Naive B cell (primary cell): ENCODE results near the gene UBE2E2. TPM values are rescaled to one million over a fixed set of nuclear protein-coding genes. Genes with fewer than 3 reads are reported as not detected.

Experiments used
- ATAC-seq, 2 donors: fragments of 150-1000 bp; cut with Tn5 transposase; 2 replicates each; pipeline ENCODE4 v1.10.0; 2021; ENCODE audit warnings: low read depth in 2 of 2, mild to moderate bottlenecking in 2 of 2, moderate library complexity in 2 of 2
- DNase-seq: peaks from one replicate; pipeline ENCODE4 v3.0.0; 2022
- H3K27ac Mint-ChIP-seq, 6 donors: one replicate each; pipeline ENCODE4 v1.8.0; 2020 to 2022; ENCODE audit warnings: mild to moderate bottlenecking in 6 of 6, mixed read lengths in 6 of 6, moderate library complexity in 5 of 6, inconsistent platforms in 2 of 6
- H3K27me3 Mint-ChIP-seq, 3 donors: one replicate each; pipeline ENCODE4 v1.8.0; 2021 to 2022; ENCODE audit warnings: mixed read lengths in 3 of 3, mild to moderate bottlenecking in 1 of 3
- H3K36me3 Mint-ChIP-seq, 2 donors: one replicate each; pipeline ENCODE4 v1.8.0; 2020 to 2022; ENCODE audit warnings: mixed read lengths in 2 of 2, inconsistent platforms in 1 of 2, mild to moderate bottlenecking in 1 of 2
- H3K4me1 Mint-ChIP-seq, 3 donors: one replicate each; pipeline ENCODE4 v1.8.0; 2020 to 2022; ENCODE audit warnings: mixed read lengths in 3 of 3, inconsistent platforms in 1 of 3, mild to moderate bottlenecking in 1 of 3, moderate library complexity in 1 of 3
- H3K4me3 Mint-ChIP-seq, 8 donors: one replicate each; pipeline ENCODE4 v1.8.0; 2020 to 2022; ENCODE audit warnings: mild to moderate bottlenecking in 8 of 8, mixed read lengths in 8 of 8, moderate library complexity in 8 of 8, inconsistent platforms in 2 of 8
- H3K9me3 Mint-ChIP-seq, 7 donors: one replicate each; pipeline ENCODE4 v1.8.0; 2020 to 2022; ENCODE audit warnings: mixed read lengths in 7 of 7, mild to moderate bottlenecking in 5 of 7, inconsistent platforms in 2 of 7, moderate library complexity in 1 of 7
- polyA plus RNA-seq, 6 donors: library from polyadenylated mRNA; unstranded; fragments of 300-500 nt; fragmentation: Illumina TruSeq; gene quantifications; one replicate each; pipeline ENCODE4 v1.2.3, GENCODE V29; 2021; ENCODE audit warnings: low read depth in 6 of 6

The UBE2E2 gene
- polyA plus RNA-seq, 6 donors from 2014 or later = 101 to 162 (median 121) TPM

DNA sequence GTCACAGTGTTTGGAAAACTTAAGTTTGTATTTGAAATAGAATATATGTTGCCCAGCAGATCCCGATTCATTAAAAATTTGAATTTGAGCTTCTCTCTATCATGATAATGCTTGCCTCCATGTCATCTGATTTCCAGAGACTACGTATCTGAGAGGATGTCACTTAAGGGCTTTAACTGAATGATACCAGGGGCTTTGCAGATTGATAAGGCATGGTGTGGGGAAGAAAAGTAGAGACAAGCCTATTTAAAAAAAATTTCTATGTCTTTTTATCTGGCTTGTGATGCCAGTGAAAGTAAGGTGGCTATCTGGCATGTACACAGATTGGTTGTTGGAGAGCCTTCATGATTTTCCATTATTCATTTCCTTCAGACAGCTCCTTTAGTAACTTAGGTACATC lies 72.7 kb downstream of the UBE2E2 start:
- H3K9me3 Mint-ChIP-seq = peaks cover 0 to 8% (median 3%) of the 10 kb centered on the region in 7 donors
- DNase-seq (no peak), ATAC-seq (no peak)
- no peak overlapping the region for H3K4me3 Mint-ChIP-seq
- peaks cover 5 to 7% of the 10 kb centered on the region in 2 donors for H3K36me3 Mint-ChIP-seq
- H3K27me3 Mint-ChIP-seq = no peaks in the 10 kb centered on the region
- peak overlapping the region in 2 of 6 donors; percentile 64 to 76 for H3K27ac Mint-ChIP-seq
- H3K4me1 Mint-ChIP-seq = peaks cover 42 to 56% (median 46%) of the 10 kb centered on the region in 3 donors

DNA sequence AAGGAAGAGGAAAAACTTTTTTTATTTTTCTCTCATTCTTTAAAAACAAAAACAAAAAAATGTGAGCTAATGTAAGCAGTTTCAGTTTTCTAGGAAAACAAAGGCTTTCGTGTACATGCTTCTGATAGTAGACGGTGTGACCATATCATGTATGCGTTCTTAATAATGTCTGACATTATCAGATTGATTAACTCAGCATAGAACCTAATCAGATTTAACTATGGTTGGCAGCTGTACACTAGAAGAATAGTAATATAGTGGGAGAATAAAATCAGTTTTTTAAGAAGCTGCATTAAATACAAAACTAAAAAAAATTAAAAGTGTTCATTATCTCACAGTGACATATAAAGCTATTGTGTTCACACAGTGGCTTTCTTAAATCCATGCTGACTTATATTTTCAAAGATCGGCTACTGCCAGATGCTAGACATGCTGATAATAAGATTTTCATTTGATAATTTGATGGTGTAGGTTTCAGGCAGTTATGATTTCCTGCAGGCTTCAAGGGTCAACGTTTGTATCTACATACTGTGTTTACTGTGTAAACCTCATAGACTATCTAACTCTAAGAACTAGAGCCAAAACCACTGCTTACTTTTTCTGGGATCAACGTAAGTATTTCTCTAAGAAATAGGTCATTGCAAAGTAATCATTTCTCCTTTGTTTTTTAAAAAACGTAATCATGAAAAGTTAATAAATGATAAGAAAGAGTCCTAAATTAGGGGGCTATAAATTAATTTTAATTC lies 74.0 kb downstream of the UBE2E2 start:
- Mint-ChIP-seq H3K27me3 (no peaks in the 10 kb centered on the region), H3K4me1 (peaks cover 47 to 55% (median 48%) of the 10 kb centered on the region in 3 donors), H3K9me3 (peaks cover 0 to 3% (median 0%) of the 10 kb centered on the region in 7 donors), H3K36me3 (no peaks in the 10 kb centered on the region), H3K27ac (no peak overlapping the region), H3K4me3 (no peak overlapping the region)
- ATAC-seq (no peak), DNase-seq (no peak)

DNA sequence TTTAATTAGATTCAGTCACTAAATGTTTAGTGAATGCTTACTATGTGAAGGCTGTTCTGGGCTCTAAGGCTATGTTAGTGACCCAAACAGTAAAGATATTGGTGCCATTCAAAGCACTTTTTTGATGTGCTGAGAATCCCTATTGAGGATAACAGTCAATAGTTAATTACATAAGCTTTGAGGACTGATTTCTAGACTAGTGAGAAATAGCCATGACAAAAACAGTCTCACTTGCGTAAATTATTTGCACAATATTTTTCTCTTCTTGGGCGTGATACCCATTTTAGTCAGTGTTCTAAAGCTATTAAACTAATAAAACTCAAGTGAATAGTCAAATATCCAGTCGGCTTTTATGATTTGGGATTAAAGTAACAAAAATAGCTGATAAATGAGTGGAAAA lies 74.6 kb downstream of the UBE2E2 start:
- Mint-ChIP-seq H3K27me3 (no peaks in the 10 kb centered on the region), H3K4me1 (peaks cover 44 to 53% (median 52%) of the 10 kb centered on the region in 3 donors), H3K36me3 (no peaks in the 10 kb centered on the region), H3K27ac (no peak overlapping the region), H3K9me3 (peaks cover 0 to under 1% (median 0%) of the 10 kb centered on the region in 7 donors), H3K4me3 (no peak overlapping the region)
- DNase-seq = no peak
- ATAC-seq = no peak

DNA sequence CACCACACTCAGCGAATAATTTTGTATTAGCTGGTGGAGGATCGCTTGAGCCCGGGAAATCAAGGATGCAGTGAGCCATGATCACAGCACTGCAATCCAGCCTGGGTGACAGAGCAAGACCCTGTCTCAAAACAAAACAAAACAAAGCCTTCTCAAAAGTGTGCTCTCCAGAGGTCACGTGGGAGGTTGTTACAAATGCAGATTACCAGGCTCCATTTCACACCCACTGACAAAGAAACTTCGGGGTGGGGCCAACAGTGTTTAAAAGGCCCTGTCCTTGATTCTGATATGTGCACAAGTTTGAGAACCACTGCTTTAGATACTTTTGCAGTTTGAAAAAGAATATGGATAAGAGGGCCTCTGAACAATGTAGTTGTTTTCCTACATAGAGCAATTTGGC lies 80.5 kb downstream of the UBE2E2 start:
- no peak for DNase-seq
- Mint-ChIP-seq H3K9me3 (peaks cover 0 to 20% (median 15%) of the 10 kb centered on the region in 7 donors), H3K4me3 (no peak overlapping the region), H3K36me3 (peaks cover 13 to 24% of the 10 kb centered on the region in 2 donors), H3K27me3 (no peaks in the 10 kb centered on the region), H3K4me1 (peaks cover 44 to 71% (median 50%) of the 10 kb centered on the region in 3 donors), H3K27ac (no peak overlapping the region)
- no peak for ATAC-seq

DNA sequence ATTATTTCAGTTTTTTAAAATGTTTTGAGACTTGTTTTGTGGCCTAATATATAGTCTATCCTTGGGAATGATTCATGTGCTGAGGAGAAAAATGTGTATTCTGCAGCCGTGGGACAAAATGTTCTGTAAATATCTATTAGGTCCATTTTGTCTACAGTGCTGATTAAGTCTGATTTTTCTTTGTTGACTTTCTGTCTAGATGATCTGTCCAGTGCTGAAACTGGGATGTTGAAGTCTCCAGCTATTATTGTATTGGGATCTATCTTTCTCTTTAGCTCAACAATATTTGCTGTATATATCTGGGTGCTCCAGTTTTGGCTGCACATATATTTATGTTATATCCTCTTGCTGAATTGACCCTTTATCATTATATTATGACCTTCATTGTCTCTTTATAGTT lies 85.2 kb downstream of the UBE2E2 start:
- H3K27me3 Mint-ChIP-seq = no peaks in the 10 kb centered on the region

DNA sequence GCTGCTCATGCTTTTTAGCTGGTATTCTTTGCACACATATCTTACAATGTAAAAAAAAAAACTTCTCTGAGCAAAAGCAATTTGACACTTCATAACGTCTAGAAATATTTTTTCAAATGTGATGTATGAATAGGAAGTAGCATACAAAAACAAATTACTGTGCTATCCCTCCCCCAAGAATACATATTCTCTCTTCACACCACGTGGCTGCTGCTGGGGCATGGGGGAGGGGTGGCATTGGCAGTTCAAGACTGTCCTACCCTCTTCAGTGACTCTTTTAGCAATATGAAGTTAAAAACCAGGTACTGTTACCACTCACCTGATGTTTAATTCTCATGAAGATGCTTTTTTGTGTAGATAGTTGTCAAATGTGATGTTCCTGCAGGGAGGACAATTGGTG lies 85.6 kb downstream of the UBE2E2 start:
- DNase-seq = no peak
- peaks cover 13 to 24% of the 10 kb centered on the region in 2 donors for H3K36me3 Mint-ChIP-seq
- peaks cover 0 to 20% (median 15%) of the 10 kb centered on the region in 7 donors for H3K9me3 Mint-ChIP-seq
- peaks cover 26 to 45% (median 33%) of the 10 kb centered on the region in 3 donors for H3K4me1 Mint-ChIP-seq
- peak overlapping the region in 1 of 6 donors; percentile 44 for H3K27ac Mint-ChIP-seq
- ATAC-seq = no peak
- no peaks in the 10 kb centered on the region for H3K27me3 Mint-ChIP-seq
- peak overlapping the region in 1 of 8 donors; percentile 20 for H3K4me3 Mint-ChIP-seq

More for the DNA sequence above, 85.2 kb downstream of the UBE2E2 start:
- ATAC-seq = no peak
- H3K4me1 Mint-ChIP-seq = peaks cover 27 to 50% (median 35%) of the 10 kb centered on the region in 3 donors
- H3K4me3 Mint-ChIP-seq = no peak overlapping the region
- no peak overlapping the region for H3K27ac Mint-ChIP-seq
- H3K9me3 Mint-ChIP-seq = peaks cover 0 to 20% (median 15%) of the 10 kb centered on the region in 7 donors
- peaks cover 13 to 24% of the 10 kb centered on the region in 2 donors for H3K36me3 Mint-ChIP-seq
- DNase-seq = no peak

DNA sequence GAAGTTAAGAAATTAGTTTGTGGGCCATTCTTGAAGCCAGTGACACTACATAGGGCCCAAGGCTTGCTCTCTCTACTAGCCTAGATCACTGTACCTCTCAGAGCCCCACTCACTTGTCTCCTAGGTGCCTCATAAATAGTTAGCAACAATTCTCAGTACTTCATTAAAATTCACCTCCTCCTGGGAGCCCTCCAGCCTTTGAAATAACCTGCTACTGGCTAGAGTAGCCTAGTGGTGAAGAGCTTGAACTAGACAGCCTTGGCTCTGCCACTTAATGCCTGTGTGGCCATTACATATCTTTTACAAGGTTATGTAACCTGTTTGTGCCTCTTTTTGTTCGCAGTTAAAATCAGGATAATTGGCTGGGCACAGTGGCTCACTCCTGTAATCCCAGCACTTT lies 89.3 kb downstream of the UBE2E2 start:
- no peaks in the 10 kb centered on the region for H3K27me3 Mint-ChIP-seq
- no peak overlapping the region for H3K27ac Mint-ChIP-seq
- DNase-seq (no peak), ATAC-seq (no peak)
- no peak overlapping the region for H3K4me3 Mint-ChIP-seq
- H3K4me1 Mint-ChIP-seq = peaks cover 24 to 44% (median 37%) of the 10 kb centered on the region in 3 donors
- H3K9me3 Mint-ChIP-seq = peaks cover 0 to 11% (median 6%) of the 10 kb centered on the region in 7 donors
- peaks cover 6 to 7% of the 10 kb centered on the region in 2 donors for H3K36me3 Mint-ChIP-seq

- DNase-seq (no peak), ATAC-seq (peak in 1 of 2 donors; percentile 25)
- Mint-ChIP-seq H3K4me3 (peak overlapping the region in 7 of 8 donors; percentile 48 to 84 (median 62)), H3K9me3 (peaks cover 0 to 13% (median 9%) of the 10 kb centered on the region in 7 donors), H3K4me1 (peaks cover 15 to 28% (median 27%) of the 10 kb centered on the region in 3 donors), H3K36me3 (peaks cover 0 to 4% of the 10 kb centered on the region in 2 donors), H3K27me3 (no peaks in the 10 kb centered on the region), H3K27ac (peak overlapping the region in 4 of 6 donors; percentile 30 to 82 (median 68))
These were observed 91.8 kb downstream of the UBE2E2 start for GRCh38 chr3:23294770-23295387.

DNA sequence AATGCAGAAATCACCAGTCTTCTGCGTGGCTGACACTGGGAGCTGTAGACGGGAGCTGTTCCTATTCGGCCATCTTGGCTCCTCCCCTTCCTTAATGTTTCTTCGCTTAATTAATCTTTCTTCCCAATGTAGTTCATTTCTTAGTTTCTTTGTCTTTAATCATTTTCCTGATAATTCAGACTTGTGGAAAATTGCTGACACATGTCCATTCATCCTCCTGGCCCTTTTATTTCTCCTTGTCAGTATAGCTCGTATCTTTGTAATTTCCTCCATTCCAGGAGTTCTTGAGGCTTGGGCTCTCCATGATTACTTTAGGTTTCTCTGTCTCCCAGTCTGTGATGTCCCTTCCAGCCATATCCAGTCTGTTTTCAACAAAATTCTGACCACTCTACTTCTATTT lies 98.7 kb downstream of the UBE2E2 start:
- no peak for ATAC-seq
- no peak overlapping the region for H3K27ac Mint-ChIP-seq
- peaks cover 0 to 10% of the 10 kb centered on the region in 2 donors for H3K36me3 Mint-ChIP-seq
- peaks cover 0 to 11% (median 6%) of the 10 kb centered on the region in 7 donors for H3K9me3 Mint-ChIP-seq
- H3K27me3 Mint-ChIP-seq = no peaks in the 10 kb centered on the region
- peak overlapping the region in 1 of 8 donors; percentile 10 for H3K4me3 Mint-ChIP-seq
- peaks cover 23 to 57% (median 46%) of the 10 kb centered on the region in 3 donors for H3K4me1 Mint-ChIP-seq
- no peak for DNase-seq

- Mint-ChIP-seq H3K27ac (peak overlapping the region in 1 of 6 donors; percentile 9), H3K36me3 (peaks cover 0 to 10% of the 10 kb centered on the region in 2 donors), H3K9me3 (peaks cover 0 to 11% (median 6%) of the 10 kb centered on the region in 7 donors), H3K4me1 (peaks cover 27 to 60% (median 49%) of the 10 kb centered on the region in 3 donors), H3K27me3 (no peaks in the 10 kb centered on the region), H3K4me3 (no peak overlapping the region)
- ATAC-seq (no peak), DNase-seq (no peak)
These were observed 99.1 kb downstream of the UBE2E2 start for GRCh38 chr3:23302271-23302670.

DNA sequence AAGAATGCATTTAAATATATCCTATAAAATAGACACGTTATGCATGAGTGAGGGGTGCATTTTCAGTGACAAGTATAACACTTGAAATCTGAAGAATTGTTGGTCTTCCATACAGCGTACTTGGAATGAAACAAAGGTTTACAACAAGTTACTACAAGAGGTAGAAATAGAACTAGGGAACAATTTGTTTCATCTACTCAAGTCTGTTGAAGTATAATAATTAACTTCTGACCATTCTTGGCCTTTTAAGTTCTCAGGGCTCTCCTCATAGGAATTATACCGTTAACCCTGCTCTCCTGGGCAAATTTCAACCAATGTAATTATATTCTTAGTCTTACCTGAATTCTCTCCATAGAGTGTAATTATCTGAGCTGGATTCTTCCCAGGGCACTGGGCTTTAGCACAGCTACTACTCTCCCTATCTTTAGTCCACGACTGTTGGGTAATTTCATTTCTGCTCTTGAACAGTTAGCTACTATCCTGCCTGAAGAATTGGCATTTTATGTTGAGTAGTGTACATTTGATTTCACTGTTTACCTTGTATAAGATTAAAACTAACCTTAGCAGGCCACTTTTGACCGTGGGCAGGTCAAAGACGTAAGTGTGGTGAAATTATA lies 100.6 kb downstream of the UBE2E2 start:
- DNase-seq (no peak), ATAC-seq (no peak)
- Mint-ChIP-seq H3K9me3 (peaks cover 0 to 10% (median 6%) of the 10 kb centered on the region in 7 donors), H3K4me1 (peaks cover 29 to 63% (median 51%) of the 10 kb centered on the region in 3 donors), H3K27ac (peak overlapping the region in 1 of 6 donors; percentile 34), H3K4me3 (no peak overlapping the region), H3K27me3 (no peaks in the 10 kb centered on the region), H3K36me3 (peaks cover 0 to 10% of the 10 kb centered on the region in 2 donors)

DNA sequence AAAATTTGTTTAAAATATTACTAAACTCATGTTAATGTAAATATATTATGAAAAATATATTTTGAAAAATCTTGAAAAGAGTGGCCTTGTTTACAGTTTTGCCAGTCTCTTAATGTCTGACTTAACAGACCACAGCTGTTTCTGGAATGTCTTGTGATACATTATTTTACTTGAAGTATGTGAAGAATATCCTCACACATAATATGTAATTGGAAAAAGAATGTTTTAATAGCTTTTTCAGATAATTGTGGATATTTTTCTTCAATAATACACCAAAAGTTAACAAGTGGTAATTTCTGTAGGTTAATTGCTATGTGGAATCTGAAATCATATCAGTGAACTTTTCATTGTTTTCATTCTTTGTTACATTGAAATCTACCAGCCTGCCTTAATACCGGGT lies 101.3 kb downstream of the UBE2E2 start:
- peaks cover 34 to 62% (median 54%) of the 10 kb centered on the region in 3 donors for H3K4me1 Mint-ChIP-seq
- H3K4me3 Mint-ChIP-seq = no peak overlapping the region
- DNase-seq (no peak), ATAC-seq (no peak)
- peak overlapping the region in 1 of 6 donors; percentile 6 for H3K27ac Mint-ChIP-seq
- H3K27me3 Mint-ChIP-seq = no peaks in the 10 kb centered on the region
- peaks cover 0 to 5% (median 3%) of the 10 kb centered on the region in 7 donors for H3K9me3 Mint-ChIP-seq
- peaks cover 0 to 6% of the 10 kb centered on the region in 2 donors for H3K36me3 Mint-ChIP-seq

- ATAC-seq (no peak), DNase-seq (no peak)
- Mint-ChIP-seq H3K9me3 (peaks cover 0 to 3% (median 2%) of the 10 kb centered on the region in 7 donors), H3K27ac (peak overlapping the region in 2 of 6 donors; percentile 51 to 70), H3K27me3 (no peaks in the 10 kb centered on the region), H3K36me3 (peaks cover 5 to 8% of the 10 kb centered on the region in 2 donors), H3K4me3 (peak overlapping the region in 1 of 8 donors; percentile 33), H3K4me1 (peaks cover 31 to 68% (median 43%) of the 10 kb centered on the region in 3 donors)
These were observed 106.0 kb downstream of the UBE2E2 start for GRCh38 chr3:23308986-23309625.
